NB4 (cell line): Measurements from ENCODE around the gene BCAT1.

Source experiments
- CTCF ChIP-seq: IDR thresholded peaks from one replicate; pipeline ENCODE4 v1.5.1; 2012; ENCODE audit warnings: low read depth, low read length
- MYC ChIP-seq: IDR thresholded peaks from 2 replicates; pipeline ENCODE4 v1.6.1; 2011; ENCODE audit warnings: low read depth, low read length
- POLR2A ChIP-seq: IDR thresholded peaks from 2 replicates; pipeline ENCODE4 v1.6.1; 2011; ENCODE audit warnings: mild to moderate bottlenecking; ENCODE audit not compliant: insufficient read length; ENCODE audit errors: extremely low read depth
- TF ChIP-seq, protein P1 (sequence below): IDR thresholded peaks from 2 replicates; pipeline ENCODE4 v1.6.1; 2011; ENCODE audit warnings: low read depth, low read length

- TF ChIP-seq CTCF (no peak), POLR2A (no peak), MYC (no peak)
- TF ChIP-seq, protein P1, sequence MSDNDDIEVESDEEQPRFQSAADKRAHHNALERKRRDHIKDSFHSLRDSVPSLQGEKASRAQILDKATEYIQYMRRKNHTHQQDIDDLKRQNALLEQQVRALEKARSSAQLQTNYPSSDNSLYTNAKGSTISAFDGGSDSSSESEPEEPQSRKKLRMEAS = no peak
Measured at GRCh38 chr12:24760162-24760561, 188.7 kb downstream of the BCAT1 start.
